NCI-H146 treated with DMSO at 0.1 percent for 48 hours (cell line): ENCODE measurements around the gene ATN1.

Source experiments
- DNase-seq: peaks from one replicate; lab custom pipeline; 2025; ENCODE audit not compliant: unreplicated experiment; lab: John Stamatoyannopoulos, UW

ATN1 gene

DNA sequence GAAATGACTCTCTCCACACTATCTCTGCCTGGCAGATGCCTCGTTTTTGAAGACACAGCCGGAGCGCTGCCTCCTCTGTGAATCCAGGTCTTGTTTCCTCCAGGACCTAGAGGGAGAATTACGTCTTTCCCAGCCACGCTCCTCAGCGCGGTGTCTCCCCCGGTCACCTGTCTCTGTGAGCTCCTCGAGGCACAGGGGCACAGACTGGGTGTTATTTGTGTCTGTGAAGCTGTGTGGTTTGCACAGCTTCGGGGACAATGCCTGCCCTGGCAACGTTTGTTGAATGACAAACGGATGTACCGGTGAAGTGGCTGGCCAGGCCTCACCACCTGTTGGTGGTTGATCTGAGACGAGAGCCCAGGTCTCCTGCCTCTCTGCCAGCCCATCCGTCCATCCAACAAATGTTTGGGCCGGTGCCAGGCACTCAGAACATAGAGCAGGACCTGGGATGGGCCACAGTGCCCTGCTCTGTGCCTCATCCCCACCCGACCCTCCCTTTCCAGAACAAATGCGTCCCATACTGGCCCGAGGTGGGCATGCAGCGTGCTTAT, 29.5 kb downstream of the ATN1 start:
- no peak for DNase-seq

DNA sequence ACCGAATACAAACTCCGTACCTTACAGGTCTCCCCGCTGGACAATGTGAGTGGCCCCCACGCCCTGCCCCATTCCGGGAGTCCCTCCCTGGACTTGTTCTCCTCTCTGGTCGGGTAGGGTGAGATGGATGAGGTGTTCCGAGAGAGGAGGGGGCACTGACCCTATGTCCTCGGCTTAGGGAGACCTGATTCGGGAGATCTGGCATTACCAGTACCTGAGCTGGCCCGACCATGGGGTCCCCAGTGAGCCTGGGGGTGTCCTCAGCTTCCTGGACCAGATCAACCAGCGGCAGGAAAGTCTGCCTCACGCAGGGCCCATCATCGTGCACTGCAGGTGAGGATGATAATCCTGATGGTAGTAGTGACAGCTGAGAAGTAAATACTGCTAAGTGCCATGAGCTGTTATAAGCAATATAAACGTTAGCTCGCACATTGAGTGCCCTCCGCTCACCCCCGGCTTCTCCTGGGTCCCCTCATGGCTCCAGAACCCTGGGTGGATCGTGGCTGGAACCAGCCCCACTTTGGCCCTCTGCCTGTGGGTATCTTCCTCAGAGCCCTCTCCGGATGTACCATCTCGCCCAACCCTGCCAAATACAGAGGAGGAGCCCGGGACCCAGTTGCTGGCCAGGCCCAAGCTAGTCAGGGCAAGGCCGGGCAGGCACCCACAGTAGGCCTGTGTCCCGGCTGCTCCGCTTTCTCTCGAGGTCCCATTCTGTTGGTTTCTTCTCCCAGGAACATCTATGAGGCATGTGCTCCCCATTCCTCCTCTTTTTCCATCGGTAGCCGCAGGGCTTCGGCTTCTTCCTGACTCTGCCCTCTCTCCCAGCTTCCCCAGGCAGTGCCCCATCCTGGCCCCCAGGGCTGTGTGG, 30.2 kb downstream of the ATN1 start:
- no peak for DNase-seq

DNA sequence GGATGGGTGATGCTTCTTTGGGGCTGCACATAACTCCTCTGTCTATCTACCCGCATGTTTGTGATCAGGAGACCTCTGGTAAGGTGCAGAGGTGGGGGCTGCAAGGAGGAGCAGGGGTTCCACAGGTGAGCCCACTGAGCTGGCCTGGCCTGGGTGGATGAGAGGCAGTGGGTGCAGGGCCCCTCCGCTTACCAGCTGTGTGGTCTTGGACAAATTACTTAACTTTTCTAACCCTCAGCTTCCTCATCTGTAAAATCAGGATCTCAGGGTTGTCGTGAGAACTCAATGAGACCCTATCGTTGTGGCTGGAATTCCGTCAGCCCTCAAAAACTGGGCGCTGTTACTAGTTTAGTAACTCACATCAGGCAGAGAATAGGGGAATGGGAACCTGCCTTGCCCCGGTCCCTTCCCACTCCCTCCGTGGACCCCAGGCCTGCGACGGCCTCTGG, 30.9 kb downstream of the ATN1 start:
- no peak for DNase-seq

DNA sequence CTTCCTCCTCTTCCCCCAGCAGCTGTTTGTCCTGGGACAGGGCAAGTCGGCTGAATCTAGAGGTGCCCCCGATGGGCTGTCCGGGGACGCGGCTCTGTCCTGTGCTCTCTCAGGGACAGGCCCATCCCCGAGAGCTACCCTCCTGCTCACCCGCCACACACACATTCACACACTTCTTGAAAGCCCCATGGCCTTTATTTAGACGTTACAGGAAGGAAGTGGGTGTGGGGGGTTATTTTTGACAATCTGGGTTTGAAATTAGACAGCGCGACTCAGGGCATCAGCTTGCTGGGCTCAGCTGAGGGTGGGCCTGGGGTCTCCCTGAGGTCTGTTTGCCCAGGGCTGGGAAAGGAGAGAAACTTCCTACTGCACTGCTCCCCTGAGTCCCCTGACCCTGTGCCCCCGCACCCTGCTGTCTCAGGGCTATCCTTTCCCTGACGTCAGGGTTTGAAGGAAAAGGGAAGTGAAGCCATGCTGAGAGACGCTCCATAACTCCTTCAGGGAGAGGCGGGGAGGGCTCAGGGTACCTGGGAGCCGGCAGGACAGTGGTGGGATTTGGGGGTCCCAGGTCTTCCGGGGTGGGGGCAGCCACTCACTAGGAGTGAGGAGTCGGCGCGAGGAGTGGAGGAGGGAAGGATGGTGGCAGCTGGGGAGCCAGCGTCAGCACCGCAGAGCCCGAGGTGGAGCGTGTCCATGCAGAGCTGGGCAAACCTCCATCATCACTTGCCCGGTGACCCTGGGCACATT, 31.5 kb downstream of the ATN1 start:
- no peak for DNase-seq

DNA sequence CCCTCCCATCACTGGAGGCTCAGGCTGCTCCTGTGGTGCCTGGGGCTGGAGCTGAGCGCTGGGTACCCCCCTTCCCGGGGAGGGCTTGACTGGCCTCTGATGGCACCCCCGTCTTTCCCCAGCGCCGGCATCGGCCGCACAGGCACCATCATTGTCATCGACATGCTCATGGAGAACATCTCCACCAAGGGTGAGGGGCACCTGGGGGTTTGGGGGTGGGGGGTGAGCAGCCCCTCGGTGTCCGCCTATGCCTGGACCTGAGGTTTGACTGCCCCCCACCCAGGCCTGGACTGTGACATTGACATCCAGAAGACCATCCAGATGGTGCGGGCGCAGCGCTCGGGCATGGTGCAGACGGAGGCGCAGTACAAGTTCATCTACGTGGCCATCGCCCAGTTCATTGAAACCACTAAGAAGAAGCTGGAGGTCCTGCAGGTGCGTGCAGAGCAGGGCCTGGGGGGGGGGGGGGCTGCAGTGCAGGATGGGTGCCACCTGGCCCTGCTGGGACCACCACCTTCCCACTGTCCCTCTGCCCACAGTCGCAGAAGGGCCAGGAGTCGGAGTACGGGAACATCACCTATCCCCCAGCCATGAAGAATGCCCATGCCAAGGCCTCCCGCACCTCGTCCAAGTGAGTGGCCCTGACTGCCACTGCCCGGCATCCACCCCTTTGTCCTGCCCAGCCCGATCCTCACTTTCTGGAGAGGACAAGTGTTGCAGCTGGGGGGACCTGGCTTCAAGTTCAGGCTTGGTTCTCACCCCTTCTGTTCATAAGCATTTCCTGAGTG, 32.2 kb downstream of the ATN1 start:
- no peak for DNase-seq

DNA sequence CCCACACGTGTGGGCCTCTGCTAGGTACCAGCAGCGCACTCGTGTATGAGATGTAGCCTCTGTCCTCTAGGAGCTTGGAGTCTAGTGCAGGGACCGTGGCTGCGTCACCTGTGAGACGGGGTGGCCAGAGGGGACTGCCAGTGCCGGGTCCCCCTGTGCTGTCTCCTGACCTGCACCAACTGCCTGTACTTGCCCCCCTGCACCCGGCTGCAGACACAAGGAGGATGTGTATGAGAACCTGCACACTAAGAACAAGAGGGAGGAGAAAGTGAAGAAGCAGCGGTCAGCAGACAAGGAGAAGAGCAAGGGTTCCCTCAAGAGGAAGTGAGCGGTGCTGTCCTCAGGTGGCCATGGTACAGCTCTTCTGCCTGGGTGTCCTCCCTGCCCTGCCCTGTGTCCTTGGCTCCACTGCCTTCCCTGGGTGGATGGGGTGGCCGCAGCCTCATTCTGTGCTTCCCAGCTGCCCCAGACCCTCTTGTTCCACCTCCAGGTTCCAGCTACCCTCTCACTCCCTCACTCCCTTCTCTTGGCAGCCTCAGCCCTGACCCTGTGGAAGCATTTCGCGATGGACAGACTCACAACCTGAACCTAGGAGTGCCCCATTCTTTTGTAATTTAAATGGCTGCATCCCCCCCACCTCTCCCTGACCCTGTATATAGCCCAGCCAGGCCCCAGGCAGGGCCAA, 33.0 kb downstream of the ATN1 start:
- DNase-seq, result peak; percentile 57

DNA sequence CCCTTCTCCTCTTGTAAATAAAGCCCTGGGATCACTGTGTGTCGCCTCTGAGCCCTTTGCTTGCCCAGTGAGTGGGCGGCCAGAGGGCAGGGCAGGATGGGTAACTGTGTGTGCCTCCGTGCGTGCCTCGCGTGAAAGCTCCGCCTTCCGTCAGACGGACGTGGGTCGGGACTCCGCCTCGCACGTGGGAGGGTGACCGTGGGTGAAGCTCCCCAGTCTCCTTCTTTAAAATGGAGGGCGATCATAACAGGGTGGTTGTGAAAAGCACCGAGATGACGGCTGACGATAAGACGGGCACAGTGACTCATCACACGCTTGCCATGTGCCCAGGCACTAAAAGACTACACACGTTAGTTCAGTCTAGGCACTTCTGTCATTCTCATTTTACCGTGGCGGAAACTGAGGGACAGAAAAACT, 33.5 kb downstream of the ATN1 start:
- peak; percentile 72 for DNase-seq

DNA sequence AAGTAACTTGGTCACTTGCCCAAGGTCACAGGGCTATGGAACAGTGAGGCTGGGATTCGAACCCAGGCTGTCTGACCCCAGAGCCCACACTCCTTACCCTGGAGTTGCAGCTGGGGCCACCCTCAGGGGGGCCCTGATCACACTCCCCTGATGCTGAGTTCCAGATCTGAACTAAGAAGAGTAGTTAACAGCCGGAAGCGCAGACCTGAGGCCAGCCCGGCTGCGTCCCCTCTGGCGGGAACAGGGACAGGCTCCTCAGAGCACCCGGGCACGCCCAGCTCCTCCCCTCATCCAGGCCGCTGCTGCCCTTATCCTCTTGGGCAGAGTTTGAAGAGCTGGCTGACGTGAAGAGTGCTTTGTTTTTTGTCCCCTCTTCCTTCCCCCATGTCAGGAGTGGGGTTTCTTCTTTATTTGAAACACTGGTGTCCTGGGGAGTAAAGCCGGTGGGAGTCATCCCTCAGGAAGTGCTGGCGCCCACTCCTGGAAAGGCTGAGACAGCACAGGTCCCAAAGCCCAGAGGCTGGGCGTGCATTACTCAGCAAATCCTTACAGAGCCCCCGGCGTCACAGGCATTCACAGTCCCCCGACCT, 34.0 kb downstream of the ATN1 start:
- DNase-seq, result no peak

DNA sequence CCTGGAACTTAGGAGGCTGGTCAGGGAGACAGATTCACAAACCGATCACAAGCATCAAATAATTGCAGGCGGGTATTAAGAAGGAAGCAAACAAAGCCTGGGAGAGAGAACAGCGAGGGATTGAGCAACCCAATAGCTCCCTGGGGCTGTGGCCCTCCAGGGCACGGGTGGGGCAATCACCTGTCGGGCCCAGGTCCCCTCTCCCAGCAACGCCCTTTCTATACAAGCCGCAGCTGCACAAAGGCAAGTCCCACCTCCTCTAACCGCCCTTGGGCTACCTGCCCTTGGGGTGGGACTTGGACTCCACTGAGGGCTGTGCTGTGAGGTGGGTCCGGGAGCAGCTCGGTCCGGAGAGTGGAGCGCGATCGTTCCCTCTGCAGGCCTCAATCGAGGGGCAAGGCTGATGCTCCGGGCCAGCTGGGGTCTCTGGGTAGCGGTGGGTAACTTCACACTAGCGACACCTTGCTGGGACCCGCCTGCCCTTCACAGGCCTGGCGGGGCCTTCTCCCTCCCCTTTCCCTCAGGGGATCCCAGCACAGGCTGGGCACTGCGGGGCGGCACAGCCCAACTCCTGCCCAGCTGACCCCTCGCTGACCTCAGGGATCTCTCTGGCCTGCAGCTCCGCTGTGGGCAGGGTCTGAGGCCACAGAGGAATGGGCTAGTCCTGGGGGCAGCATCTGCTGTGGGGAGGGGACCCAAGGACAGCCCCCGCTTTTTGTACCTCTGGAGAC, 34.7 kb downstream of the ATN1 start:
- DNase-seq, result peak; percentile 100

DNA sequence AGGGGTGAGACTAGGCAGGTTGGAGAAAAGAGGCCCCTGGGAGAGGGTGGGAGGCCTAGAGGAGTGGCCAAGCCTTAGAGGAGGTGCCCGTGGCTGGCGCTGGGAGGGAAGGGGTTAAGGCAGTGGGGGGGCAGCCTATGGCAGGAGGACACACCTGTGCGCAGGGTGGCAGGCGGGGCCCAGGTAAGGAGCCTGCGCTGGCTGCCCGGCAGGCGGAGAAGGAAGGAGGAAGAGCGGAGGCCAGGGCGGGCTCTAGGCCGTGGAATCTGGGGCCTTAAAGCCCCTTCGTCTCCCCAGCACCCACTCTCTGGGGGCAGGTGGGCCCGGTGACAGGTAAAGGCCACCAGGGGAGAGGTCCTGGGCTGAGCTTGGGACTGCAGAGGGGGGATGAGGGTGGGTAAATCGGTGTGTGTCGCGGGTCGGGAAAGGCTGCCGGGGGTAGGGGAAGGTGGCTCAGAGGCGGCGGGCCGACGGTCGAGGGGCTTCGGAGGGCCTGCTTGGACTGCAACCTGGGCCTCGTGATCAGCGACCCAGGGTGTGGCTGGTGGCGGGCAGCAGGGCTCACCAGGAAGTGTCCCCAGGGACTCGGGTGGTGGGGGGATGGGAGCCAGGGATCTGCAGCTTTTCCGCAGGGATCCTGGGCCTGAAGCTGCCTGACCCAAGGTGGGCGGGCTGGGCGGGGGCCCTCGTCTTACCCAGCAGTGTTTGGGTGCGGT, 35.4 kb downstream of the ATN1 start:
- peak; percentile 98 for DNase-seq

DNA sequence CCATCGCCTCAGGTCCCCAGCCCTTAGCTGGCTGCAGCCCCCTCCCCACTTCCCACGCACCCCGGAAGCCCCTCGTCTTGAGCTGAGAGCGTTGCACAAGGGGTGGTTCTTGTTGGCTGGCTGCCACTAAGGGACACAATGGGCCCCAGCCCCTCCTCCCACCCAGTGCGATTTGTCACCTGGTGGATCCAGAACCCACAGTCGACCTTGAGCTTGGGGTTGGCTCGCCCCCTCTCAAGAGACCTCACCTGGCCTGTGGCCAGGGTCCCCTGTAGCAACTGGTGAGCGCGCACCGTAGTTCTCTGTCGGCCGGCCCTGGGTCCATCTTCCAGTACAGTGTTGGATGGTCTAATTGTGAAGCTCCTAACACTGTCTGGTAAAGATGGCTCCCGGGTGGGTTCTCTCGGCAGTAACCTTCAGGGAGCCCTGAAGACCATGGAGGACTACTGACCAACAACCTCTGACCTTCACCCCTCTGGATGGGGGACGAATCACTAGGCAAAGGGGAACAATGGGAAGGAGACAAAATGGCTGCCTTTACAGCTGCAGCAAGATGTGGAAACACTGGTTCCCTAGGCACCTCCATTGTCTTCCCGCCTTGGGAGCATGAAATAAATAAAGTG, 36.1 kb downstream of the ATN1 start:
- DNase-seq, result peak; percentile 77

DNA sequence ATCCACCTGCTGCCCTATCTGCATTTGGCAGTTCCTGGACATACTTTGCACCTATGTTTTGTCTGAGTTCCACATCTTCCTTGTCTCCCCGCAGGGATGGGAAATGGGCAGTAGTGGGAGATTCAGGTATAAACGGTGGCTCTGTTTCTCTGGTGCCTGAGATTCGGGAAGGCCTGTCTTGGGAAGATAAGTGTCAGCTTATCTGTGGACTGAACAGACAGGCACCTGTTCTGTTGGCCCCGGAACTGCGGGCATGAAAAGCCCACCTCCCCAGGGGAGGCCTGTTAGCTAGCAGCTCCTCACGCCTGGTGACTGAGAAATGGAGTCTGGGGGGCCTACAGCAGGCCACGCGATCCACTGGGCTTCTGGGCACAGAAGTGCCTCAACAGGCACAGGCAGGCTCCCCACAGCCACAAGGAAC, 36.9 kb downstream of the ATN1 start:
- DNase-seq, result no peak

DNA sequence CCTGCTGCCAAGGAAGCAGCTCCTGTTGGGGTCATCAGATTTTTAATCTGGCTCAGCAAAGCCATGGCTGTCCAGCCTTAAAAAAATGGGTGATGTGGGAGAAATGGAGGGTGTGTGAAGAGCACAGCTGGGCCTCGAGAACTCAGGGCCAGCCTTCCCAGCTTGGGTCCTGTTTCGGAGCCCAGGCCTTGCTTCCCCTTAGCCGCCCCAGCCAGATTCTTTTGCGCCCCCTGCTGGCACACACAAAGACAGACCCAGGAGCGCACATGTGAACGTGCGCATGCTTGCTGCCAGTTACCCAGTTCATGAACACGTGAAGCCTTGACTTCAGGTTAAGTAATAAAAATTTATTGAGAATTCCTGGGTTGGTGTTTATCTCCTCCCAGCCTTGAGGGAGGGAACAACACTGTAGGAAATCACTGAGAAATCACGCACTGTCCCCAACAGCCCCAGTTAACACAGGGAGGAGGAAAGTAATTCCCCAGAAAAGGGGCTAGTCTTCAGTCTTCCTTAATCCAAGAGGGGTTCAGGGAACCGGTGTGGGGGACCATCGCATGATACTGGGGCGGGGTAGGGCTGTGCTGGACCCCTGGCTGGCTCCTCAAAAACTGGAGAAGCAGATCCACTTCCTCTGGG, 37.4 kb downstream of the ATN1 start:
- peak; percentile 93 for DNase-seq

DNA sequence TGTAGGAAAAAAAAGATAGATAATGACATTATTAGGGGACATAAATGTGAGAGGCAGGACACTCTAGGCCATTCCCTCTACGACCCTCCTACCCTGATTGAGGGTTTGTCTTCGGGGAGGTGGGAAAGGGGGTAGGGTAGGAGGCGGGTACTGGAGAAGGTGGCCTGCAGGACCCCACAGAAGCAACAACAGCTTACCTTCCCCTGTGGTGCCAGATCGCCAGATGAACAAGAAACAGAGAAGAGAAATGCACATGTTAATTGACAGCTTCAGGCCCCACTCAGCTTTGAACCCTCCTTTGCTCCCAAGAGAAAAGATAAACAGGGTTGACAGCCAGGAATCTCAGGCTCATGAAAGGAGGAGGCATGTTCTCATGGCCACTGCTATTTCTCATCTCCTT, 38.0 kb downstream of the ATN1 start:
- DNase-seq, result no peak

DNA sequence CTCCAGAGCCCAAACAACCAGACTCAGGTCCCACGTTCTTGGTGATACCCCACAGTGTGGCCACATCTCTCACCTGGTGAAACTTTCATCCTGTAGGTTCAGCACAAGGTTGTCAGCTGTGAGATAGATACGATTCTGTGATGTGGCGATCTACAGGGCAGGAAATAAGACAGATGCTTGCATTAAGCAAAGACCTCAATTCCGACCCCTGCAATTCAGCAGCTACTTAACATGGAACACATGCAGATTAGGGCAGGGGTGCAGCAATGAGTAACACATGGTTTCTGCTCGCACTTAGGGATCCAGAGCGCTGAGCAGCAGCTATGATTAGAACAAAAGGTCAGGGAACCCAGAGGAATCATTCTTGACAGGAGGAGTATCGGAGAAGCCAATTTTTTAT, 38.6 kb downstream of the ATN1 start:
- no peak for DNase-seq

DNA sequence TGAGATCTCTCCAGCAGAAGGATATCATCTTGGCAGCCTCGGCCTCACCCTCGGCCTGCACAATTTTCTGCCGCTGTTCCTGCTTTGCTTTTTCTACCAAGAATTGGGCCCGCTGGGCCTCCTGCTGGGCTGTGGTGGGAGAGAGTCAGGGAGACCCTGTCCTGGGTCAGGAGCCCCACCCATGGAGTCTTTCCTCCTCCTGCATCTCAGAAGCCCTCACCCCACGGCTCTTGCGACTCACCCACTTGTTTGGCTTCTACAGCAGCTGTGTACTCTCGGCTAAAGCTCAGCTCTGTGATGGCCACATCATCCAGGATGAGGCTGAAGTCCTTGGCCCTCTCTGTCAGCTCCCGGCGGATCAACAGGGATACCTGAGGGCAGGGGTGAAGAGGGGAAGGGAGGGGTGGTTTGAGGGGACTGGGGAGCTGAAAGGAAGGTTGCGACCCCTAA, 39.9 kb downstream of the ATN1 start:
- DNase-seq, result no peak

DNA sequence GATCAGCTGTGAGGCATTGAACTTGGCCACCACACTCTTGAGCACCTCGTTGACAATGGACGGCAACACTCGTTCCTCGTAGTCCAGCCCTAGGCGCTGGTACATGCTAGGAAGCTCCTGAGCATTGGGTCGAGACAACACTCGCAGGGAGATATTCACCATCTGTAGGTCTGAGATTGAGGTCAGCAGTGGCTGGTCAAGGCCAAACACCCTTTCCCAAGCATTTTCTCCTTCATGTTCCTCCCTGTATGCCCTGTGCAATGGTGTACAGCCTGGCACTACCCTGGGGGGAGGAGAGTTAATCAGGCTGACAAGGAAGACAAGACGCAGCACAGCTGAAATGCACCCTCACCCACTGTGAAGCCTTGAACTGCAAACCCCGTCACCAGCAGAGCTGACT, 40.7 kb downstream of the ATN1 start:
- no peak for DNase-seq

DNA sequence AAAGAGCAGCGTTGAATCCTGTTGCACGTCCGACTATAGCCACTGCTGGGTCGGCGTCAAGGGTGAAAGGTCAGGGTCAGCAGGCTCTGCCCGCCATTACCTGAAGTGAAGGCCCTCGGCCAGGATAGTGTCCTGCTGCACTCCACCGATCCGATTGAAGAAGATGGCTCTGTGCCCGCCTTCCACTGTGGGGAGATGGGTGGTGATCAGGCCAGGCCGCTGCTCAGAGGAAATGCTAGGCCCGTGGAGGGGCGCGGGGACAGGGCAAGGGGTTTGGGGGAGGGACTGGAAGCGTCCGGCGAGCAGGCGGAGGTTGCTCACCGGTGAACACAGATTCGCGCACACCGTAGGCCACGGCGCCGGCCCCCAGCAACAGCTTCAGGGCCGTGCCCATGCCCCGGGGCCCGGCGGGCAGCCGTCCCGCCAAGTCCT, 42.4 kb downstream of the ATN1 start:
- DNase-seq, result no peak
